ENCODE results near the gene STK25.

GRCh38 chr2:241545106-241545505 lies 36.7 kb upstream of the STK25 start:
- no peak for TF ChIP-seq CREB5 (CRISPR knock-in tag; IDR thresholded peaks at IDR 0.05; ENCODE audit: low read depth)
- TF ChIP-seq RARB (CRISPR knock-in tag; IDR thresholded peaks at IDR 0.05) = no peak
- no peak for TF ChIP-seq BACH2 (CRISPR knock-in tag; IDR thresholded peaks at IDR 0.05; ENCODE audit: borderline replicate concordance)
- no peak for TF ChIP-seq TSHZ2 (CRISPR knock-in tag; IDR thresholded peaks at IDR 0.05)
- TF ChIP-seq ZC3H10 (CRISPR knock-in tag; IDR thresholded peaks at IDR 0.05) = no peak
- no peak for TF ChIP-seq ARNTL (CRISPR knock-in tag; IDR thresholded peaks at IDR 0.05; ENCODE audit: borderline replicate concordance, low read depth)
- no peak for TF ChIP-seq PATZ1 (CRISPR knock-in tag; IDR thresholded peaks at IDR 0.05; ENCODE audit: borderline replicate concordance)
- no peak for TF ChIP-seq ZFP30 (CRISPR knock-in tag; IDR thresholded peaks at IDR 0.05)
- TF ChIP-seq OSR1 (CRISPR knock-in tag; IDR thresholded peaks at IDR 0.05) = no peak
- TF ChIP-seq GLIS3 (CRISPR knock-in tag; IDR thresholded peaks at IDR 0.05) = no peak
- TF ChIP-seq ISL1 (CRISPR knock-in tag; IDR thresholded peaks at IDR 0.05) = no peak
- TF ChIP-seq POU6F1 (CRISPR knock-in tag; IDR thresholded peaks at IDR 0.05; ENCODE audit: borderline replicate concordance, low read depth) = no peak
